Mucosa of descending colon (tissue), 3 donors: ENCODE measurements around the gene SZT2. TPM values are rescaled to one million over a fixed set of nuclear protein-coding genes. Genes with fewer than 3 reads are reported as not detected.
"Not testable (repeated sequence)": the region's sequence is repeated elsewhere in the genome, so short reads cannot be mapped to it uniquely, and the experiment has no call there.

ENCODE experiments used
- ATAC-seq: fragments of 200-7000 bp; cut with Tn5 transposase; one replicate; pipeline ENCODE4 v1.9.1; 2020; ENCODE audit warnings: mild to moderate bottlenecking, moderate library complexity
- DNase-seq, 3 donors: peaks; one replicate each; pipeline ENCODE4 v3.0.0-alpha.2; 2020
- H3K36me3 ChIP-seq: fragments of 200-600 bp; one replicate; pipeline ENCODE4 v1.8.0; 2021; ENCODE audit warnings: low read depth, mild to moderate bottlenecking
- H3K4me1 ChIP-seq: fragments of 200-600 bp; one replicate; pipeline ENCODE4 v1.8.0; 2021; ENCODE audit warnings: low read depth, mild to moderate bottlenecking
- H3K4me3 ChIP-seq: fragments of 200-600 bp; one replicate; pipeline ENCODE4 v1.8.0; 2021; ENCODE audit warnings: mild to moderate bottlenecking
- H3K9me3 ChIP-seq: fragments of 200-600 bp; one replicate; pipeline ENCODE4 v1.8.0; 2021; ENCODE audit warnings: mild to moderate bottlenecking
- CTCF ChIP-seq: fragments of 200-600 bp; IDR thresholded peaks from one replicate; pipeline ENCODE4 v1.8.0; 2022; ENCODE audit warnings: antibody characterized with exemption, mild to moderate bottlenecking
- intact Hi-C, 2 donors: fragments of 100-400 bp; cut with DNase I in 1 of 2; cut with micrococcal nuclease in 1 of 2; formaldehyde crosslinking; loops; one replicate each; pipeline versions ENCODE4 v1.11.0 to v1.11.1; 2022; cut with DNase I, micrococcal nuclease
- total RNA-seq, 3 donors: library from RNA; stranded (reverse); fragmentation: NEBNext Ultra II Directional in 2 of 3; extraction: Animal tissue kit (Norgen Biotek cat#: 25700) in 2 of 3; gene quantifications; one replicate each; pipeline versions ENCODE4 v1.2.1 to v1.2.4, GENCODE V29; 2021 to 2023
- donor health status: DM: no; HTN: no; CAD: no; lungs with moderate emphysema.
- donor health status: DM: no; HTN: no; CAD: no.
- donor health status: DM: no; HTN: yes; CAD: no.

Gene SZT2
- total RNA-seq, 3 donors from 2014 or later = 61.7 to 93.6 (median 75.4) TPM

DNA sequence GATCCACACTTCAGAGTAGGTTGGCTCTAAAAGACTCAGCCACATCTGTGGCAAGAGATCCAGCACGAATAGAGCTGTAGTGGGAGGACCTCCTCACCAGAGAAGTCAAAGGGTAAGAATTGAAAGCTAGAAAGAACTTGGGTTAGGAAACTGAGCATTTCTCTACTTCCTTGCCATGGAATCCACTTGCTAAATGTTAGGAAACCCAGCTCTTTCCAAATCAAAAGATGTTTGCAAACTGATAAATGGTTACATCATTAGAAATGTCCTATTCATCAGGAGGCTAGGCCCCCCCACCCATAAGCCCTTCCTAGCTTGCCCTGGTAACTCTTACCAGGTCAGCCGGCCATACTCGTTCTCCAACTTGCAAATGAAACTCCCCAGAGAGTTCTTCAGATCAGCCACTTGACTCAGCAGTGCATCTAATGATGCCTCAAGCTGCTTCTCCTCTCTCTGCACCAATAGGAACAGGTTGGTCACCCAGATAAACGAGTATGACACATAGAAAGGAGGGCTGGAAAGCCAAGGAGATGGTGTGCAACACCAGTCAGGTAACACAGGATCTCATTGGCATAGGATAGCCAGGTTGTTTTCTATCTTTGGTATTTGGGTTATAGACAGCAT lies 1.6 kb upstream of the SZT2 start:
- no peak for ATAC-seq

DNA sequence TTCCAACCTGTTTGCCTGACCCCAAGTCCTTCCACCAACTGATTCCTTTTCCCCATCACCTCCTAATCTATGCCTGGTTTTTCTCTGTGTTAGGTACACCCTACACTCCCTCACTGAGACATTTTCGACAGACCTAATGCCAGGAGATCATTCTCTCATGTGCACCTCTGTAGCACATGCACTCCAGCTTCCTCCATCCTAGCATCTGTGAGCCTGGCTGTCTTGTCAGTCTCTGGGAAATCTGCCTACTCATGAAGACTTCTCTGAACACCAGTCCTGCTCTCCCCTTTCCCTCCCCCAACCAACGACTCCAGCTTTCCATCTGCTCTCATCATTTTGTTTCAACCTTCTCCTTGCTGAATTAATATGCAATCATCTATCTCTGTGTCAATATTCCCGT lies 1.1 kb upstream of the SZT2 start:
- intact Hi-C loops = no loop called here
- Histone ChIP-seq H3K4me1 (peaks cover 7% of the 10 kb centered on the region), H3K4me3 (no peak overlapping the region), H3K36me3 (peaks cover 26% of the 10 kb centered on the region), H3K9me3 (no peaks in the 10 kb centered on the region)
- DNase-seq = no peak
- TF ChIP-seq CTCF = no peak
- no peak for ATAC-seq

More for the DNA sequence above, 1.6 kb upstream of the SZT2 start:
- Histone ChIP-seq H3K9me3 (no peaks in the 10 kb centered on the region), H3K4me3 (no peak overlapping the region), H3K36me3 (peaks cover 26% of the 10 kb centered on the region), H3K4me1 (peaks cover 7% of the 10 kb centered on the region)
- no peak for DNase-seq
- intact Hi-C loops = no loop called here
- TF ChIP-seq CTCF = no peak

DNA sequence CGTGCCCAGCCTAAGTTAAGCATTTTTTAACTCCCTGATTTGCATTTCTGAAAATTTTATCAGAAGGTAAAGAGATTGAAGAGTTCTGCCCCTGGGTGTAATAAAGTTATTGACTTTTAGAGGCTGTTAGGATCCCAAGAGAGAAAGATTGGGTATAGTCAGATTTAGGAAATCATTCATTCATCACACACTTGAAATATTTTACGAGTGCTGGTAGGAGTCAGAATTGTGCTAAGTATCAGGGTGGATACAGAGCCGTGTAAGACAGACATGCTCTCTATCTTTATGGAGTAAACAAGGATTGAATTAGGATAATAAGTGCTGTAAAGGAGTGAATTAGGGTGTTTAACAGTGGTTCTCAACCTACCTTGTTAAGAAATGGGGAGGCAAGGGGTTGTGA lies 3.0 kb downstream of the SZT2 start:
- ATAC-seq = no peak
- peaks cover 12% of the 10 kb centered on the region for H3K4me1 ChIP-seq
- H3K9me3 ChIP-seq = no peaks in the 10 kb centered on the region
- no peak for DNase-seq
- intact Hi-C loops = no loop called here
- no peak overlapping the region for H3K4me3 ChIP-seq
- no peak for TF ChIP-seq CTCF
- peaks cover 3% of the 10 kb centered on the region for H3K36me3 ChIP-seq

GRCh38 chr1:43395523-43395922 lies 5.8 kb downstream of the SZT2 start:
- no peak for ATAC-seq
- no peak overlapping the region for H3K4me3 ChIP-seq
- no peak for DNase-seq
- intact Hi-C loops = no loop called here
- peaks cover 10% of the 10 kb centered on the region for H3K4me1 ChIP-seq
- TF ChIP-seq CTCF = no peak
- H3K9me3 ChIP-seq = no peaks in the 10 kb centered on the region
- no peaks in the 10 kb centered on the region for H3K36me3 ChIP-seq

DNA sequence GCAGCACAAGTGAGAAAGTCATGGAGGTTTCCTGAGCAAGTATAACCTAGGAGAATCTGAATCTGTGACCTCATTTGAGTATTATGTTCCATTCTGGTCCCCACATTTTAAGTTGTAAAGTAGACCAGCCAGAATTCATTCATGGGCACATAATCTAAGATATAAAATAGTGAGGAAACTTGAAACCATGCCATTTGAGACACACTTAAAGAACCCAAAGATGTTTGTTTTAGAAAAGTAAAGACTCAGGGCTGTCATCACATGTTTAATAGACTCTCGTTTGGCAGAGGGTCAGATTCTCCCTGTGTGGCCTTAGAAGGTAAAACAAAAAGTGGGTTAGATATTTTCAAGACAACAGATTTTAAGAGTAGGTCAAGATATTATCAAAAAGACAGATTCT lies 6.4 kb downstream of the SZT2 start:
- no peaks in the 10 kb centered on the region for H3K9me3 ChIP-seq
- ATAC-seq = no peak
- no peaks in the 10 kb centered on the region for H3K36me3 ChIP-seq
- DNase-seq = no peak
- intact Hi-C loops = no loop called here
- no peak overlapping the region for H3K4me3 ChIP-seq
- peaks cover 5% of the 10 kb centered on the region for H3K4me1 ChIP-seq
- TF ChIP-seq CTCF = no peak

DNA sequence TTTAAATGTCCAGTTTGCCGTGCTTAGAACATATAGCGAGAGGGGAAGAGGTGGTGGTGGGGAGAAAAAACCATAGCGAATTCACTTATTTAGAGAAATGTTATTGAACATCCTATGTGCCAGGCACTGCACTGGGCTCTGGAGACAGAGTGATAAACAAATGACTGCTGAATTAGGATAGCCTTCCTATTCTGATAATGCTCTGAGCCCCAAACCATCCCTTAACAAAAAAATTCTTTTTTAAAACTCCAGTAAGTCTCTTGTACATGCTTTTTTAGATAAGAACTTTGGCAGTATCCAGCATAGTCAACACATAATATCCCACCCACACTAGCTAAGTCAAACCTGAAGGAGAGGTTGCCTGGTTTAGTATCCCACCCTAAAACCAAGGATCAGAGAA lies 8.5 kb downstream of the SZT2 start:
- intact Hi-C loops = no loop called here
- Histone ChIP-seq H3K9me3 (no peaks in the 10 kb centered on the region), H3K4me1 (peaks cover 5% of the 10 kb centered on the region), H3K36me3 (no peaks in the 10 kb centered on the region), H3K4me3 (no peak overlapping the region)
- ATAC-seq = no peak
- DNase-seq = no peak
- no peak for TF ChIP-seq CTCF

GRCh38 chr1:43400441-43400840 lies 10.7 kb downstream of the SZT2 start:
- H3K4me3 ChIP-seq, H3K9me3 ChIP-seq, intact Hi-C loops, ATAC-seq, H3K36me3 ChIP-seq, H3K4me1 ChIP-seq, DNase-seq: not testable (repeated sequence)
